ENCODE results near the gene ENPP7.

ENPP7 gene

DNA sequence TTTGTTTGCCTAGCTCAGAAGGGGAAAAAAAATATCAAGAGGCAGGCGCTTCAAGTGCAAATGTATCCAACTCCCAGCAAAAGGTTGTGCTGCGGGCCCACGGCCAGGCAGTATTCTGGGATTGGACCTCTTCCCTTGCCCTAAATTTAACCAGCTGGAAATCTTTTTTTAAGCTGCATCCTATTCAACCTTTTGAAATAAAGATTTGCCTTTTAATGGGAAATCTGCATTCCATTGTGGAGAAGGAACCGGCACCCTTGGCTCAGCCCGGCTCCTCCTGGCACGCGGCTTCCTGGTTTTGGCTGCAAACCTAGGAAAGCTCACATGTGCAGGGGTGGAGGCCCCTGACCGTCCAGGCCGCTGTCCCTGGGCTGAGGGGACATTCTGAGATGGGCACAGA lies 38.8 kb upstream of the ENPP7 start:
- H3K4me3 ChIP-seq (ENCODE audit: low read length, poor library complexity, severe bottlenecking), result no peak overlapping the region

DNA sequence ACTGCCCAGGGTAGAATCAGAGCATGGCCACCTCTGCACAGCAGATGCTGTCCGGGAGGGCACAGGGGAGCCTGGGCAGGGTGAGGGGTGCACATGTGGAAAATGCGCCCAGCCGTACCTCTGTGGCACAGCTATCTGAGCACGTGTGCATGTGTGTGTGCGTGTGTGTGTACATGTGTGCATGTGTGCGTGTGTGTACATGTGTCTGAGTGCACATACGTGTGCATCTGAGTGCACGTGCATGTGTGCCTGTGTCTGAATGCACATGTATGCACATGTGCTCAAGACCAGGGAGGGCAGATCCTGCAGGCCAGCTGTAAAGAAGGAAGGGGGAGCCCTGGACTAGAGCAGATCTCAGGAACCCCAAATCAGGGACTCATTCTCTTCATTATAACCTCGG lies 37.3 kb upstream of the ENPP7 start:
- no peaks in the 10 kb centered on the region for H3K9me3 ChIP-seq (ENCODE audit: insufficient read depth, low read depth, low read length)
- no peak for TF ChIP-seq CTCF (conservative IDR thresholded peaks at IDR 0.05; ENCODE audit: low read length)
- TF ChIP-seq EZH2phosphoT487 (IDR thresholded peaks at IDR 0.05; ENCODE audit: borderline replicate concordance), result no peak
- H3K36me3 ChIP-seq (ENCODE audit: insufficient read depth, low read length), result no peaks in the 10 kb centered on the region
- no peaks in the 10 kb centered on the region for H3K27me3 ChIP-seq (ENCODE audit: insufficient read depth, low read length, poor library complexity, severe bottlenecking)
- no peaks in the 10 kb centered on the region for H4K20me1 ChIP-seq (ENCODE audit: insufficient read depth, low read length, poor library complexity, severe bottlenecking)
- H2AFZ ChIP-seq (ENCODE audit: low read length), result no peak overlapping the region
- H3K9ac ChIP-seq (ENCODE audit: low read depth, low read length, poor library complexity, severe bottlenecking), result no peak overlapping the region
- H3K4me3 ChIP-seq (ENCODE audit: low read length, poor library complexity, severe bottlenecking), result no peak overlapping the region
- H3K9me2 ChIP-seq (replicated peaks; ENCODE audit: low read depth, low read length), result no peaks in the 10 kb centered on the region
- H3K4me1 ChIP-seq (ENCODE audit: insufficient read depth, low read length, poor library complexity, severe bottlenecking), result no peaks in the 10 kb centered on the region
- H3F3A ChIP-seq (ENCODE audit: low read depth), result no peaks in the 10 kb centered on the region
- no peak overlapping the region for H3K4me2 ChIP-seq (ENCODE audit: low read depth, low read length, poor library complexity, severe bottlenecking)
- H3K79me2 ChIP-seq (ENCODE audit: insufficient read depth, low read length), result no peaks in the 10 kb centered on the region

More for the DNA sequence above, 38.8 kb upstream of the ENPP7 start:
- Histone ChIP-seq H2AFZ (ENCODE audit: low read length) (no peak overlapping the region), H3K9ac (ENCODE audit: low read depth, low read length, poor library complexity, severe bottlenecking) (no peak overlapping the region), H4K20me1 (ENCODE audit: insufficient read depth, low read length, poor library complexity, severe bottlenecking) (no peaks in the 10 kb centered on the region), H3K9me3 (ENCODE audit: insufficient read depth, low read depth, low read length) (no peaks in the 10 kb centered on the region), H3F3A (ENCODE audit: low read depth) (no peaks in the 10 kb centered on the region), H3K9me2 (replicated peaks; ENCODE audit: low read depth, low read length) (no peaks in the 10 kb centered on the region), H3K36me3 (ENCODE audit: insufficient read depth, low read length) (no peaks in the 10 kb centered on the region), H3K79me2 (ENCODE audit: insufficient read depth, low read length) (no peaks in the 10 kb centered on the region), H3K4me1 (ENCODE audit: insufficient read depth, low read length, poor library complexity, severe bottlenecking) (no peaks in the 10 kb centered on the region), H3K27me3 (ENCODE audit: insufficient read depth, low read length, poor library complexity, severe bottlenecking) (no peaks in the 10 kb centered on the region), H3K4me2 (ENCODE audit: low read depth, low read length, poor library complexity, severe bottlenecking) (no peak overlapping the region)
- no peak for TF ChIP-seq EZH2phosphoT487 (IDR thresholded peaks at IDR 0.05; ENCODE audit: borderline replicate concordance)
- TF ChIP-seq CTCF (conservative IDR thresholded peaks at IDR 0.05; ENCODE audit: low read length), result no peak

GRCh38 chr17:79695293-79695790 lies 35.4 kb upstream of the ENPP7 start:
- Histone ChIP-seq H3K36me3 (ENCODE audit: insufficient read depth, low read length) (no peaks in the 10 kb centered on the region), H3K4me2 (ENCODE audit: low read depth, low read length, poor library complexity, severe bottlenecking) (no peak overlapping the region), H3K79me2 (ENCODE audit: insufficient read depth, low read length) (no peaks in the 10 kb centered on the region), H3K4me3 (ENCODE audit: low read length, poor library complexity, severe bottlenecking) (no peak overlapping the region), H3K9ac (ENCODE audit: low read depth, low read length, poor library complexity, severe bottlenecking) (no peak overlapping the region), H3K9me3 (ENCODE audit: insufficient read depth, low read depth, low read length) (no peaks in the 10 kb centered on the region), H4K20me1 (ENCODE audit: insufficient read depth, low read length, poor library complexity, severe bottlenecking) (no peaks in the 10 kb centered on the region), H3F3A (ENCODE audit: low read depth) (no peaks in the 10 kb centered on the region), H3K27me3 (ENCODE audit: insufficient read depth, low read length, poor library complexity, severe bottlenecking) (no peaks in the 10 kb centered on the region), H2AFZ (ENCODE audit: low read length) (no peak overlapping the region), H3K4me1 (ENCODE audit: insufficient read depth, low read length, poor library complexity, severe bottlenecking) (no peaks in the 10 kb centered on the region), H3K9me2 (replicated peaks; ENCODE audit: low read depth, low read length) (no peaks in the 10 kb centered on the region)
- TF ChIP-seq CTCF (conservative IDR thresholded peaks at IDR 0.05; ENCODE audit: low read length) (no peak), EZH2phosphoT487 (IDR thresholded peaks at IDR 0.05; ENCODE audit: borderline replicate concordance) (no peak)
